OCI-M2 (cell line): ENCODE results near the gene EP400.
"Not testable (repeated sequence)": the region's sequence is repeated elsewhere in the genome, so short reads cannot be mapped to it uniquely, and the experiment has no call there.

Source experiments
- DNase-seq: peaks from one replicate; lab custom pipeline; 2025; ENCODE audit not compliant: unreplicated experiment; lab: John Stamatoyannopoulos, UW

EP400 gene

GRCh38 chr12:132080515-132080914 is 130.8 kb downstream of the EP400 start:
- not testable (repeated sequence) for DNase-seq

- DNase-seq = no peak
Measured at GRCh38 chr12:132081423-132081822, 131.7 kb downstream of the EP400 start.

- no peak for DNase-seq
Measured at GRCh38 chr12:132083614-132083940, 133.8 kb downstream of the EP400 start.

- DNase-seq = peak; percentile 42
Measured at GRCh38 chr12:132083941-132084620, 134.3 kb downstream of the EP400 start.

- DNase-seq = peak; percentile 12
Measured at GRCh38 chr12:132084621-132085290, 135.0 kb downstream of the EP400 start.

GRCh38 chr12:132085291-132085635 is 135.5 kb downstream of the EP400 start:
- no peak for DNase-seq

GRCh38 chr12:132089407-132089910 is 139.7 kb downstream of the EP400 start:
- DNase-seq = no peak

GRCh38 chr12:132094269-132094891 is 144.6 kb downstream of the EP400 start:
- DNase-seq = no peak

- DNase-seq = no peak
Measured at GRCh38 chr12:132095520-132096409, 146.0 kb downstream of the EP400 start.

GRCh38 chr12:132099739-132100138 is 150.0 kb downstream of the EP400 start:
- no peak for DNase-seq

GRCh38 chr12:132100306-132101065 is 150.7 kb downstream of the EP400 start:
- DNase-seq = no peak

GRCh38 chr12:132102297-132102696 is 152.6 kb downstream of the EP400 start:
- DNase-seq = no peak

GRCh38 chr12:132103072-132103471 is 153.3 kb downstream of the EP400 start:
- not testable (repeated sequence) for DNase-seq

- DNase-seq = no peak
Measured at GRCh38 chr12:132103542-132104308, 154.0 kb downstream of the EP400 start.

- DNase-seq = no peak
Measured at GRCh38 chr12:132105467-132105866, 155.7 kb downstream of the EP400 start.

- no peak for DNase-seq
Measured at GRCh38 chr12:132106921-132107320, 157.2 kb downstream of the EP400 start.

GRCh38 chr12:132108211-132108832 is 158.6 kb downstream of the EP400 start:
- no peak for DNase-seq

- DNase-seq = no peak
Measured at GRCh38 chr12:132109741-132110140, 160.0 kb downstream of the EP400 start.

- no peak for DNase-seq
Measured at GRCh38 chr12:132110677-132111076, 160.9 kb downstream of the EP400 start.
